ENCODE results near the gene ATG7.
A peak's percentile ranks its signal among the peaks of the same experiment; 100 is the strongest.
"Not testable (repeated sequence)": the region's sequence is repeated elsewhere in the genome, so short reads cannot be mapped to it uniquely, and the experiment has no call there.

Gene ATG7

DNA sequence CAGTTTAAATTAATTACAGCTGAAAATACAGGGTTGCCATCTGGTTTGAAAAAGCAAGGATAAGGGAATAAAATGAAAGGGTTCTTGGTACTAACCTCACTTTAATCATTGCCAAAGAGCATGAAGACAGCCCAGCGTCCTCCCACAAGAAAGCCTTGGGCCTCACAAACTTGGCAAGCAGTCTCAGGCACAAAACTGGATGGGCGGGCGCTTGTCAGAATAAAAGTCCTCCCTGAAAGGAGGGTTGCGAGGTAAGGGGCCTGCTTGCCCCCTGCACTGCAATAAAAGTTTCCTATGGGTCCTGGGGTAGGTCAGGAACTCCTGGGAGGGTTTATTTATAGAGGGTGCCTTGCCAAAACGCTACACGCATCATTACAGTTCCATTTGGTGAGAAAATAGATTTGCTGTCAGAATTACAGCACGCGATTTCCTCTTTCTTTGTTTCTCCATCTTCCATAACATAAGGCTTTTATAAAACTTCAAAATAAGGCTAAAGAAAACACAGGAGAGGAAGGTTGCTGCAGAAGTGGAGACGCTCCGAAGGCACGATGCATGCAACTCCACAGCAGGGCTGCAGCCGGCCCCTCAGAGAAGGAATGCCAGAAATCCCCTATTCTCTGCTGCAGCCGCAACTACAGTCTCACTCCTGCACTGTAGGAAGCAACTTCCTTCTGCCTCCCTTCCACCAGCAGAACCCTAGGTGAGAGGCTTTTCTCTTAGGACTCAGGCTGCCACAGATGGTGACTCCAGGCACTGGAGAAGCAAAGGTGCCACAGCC, 310.2 kb downstream of the ATG7 start:
- Mint-ChIP-seq H3K4me3 (peak overlapping the region; percentile 50 to 69), H3K36me3 (peaks cover 17 to 29% of the 10 kb centered on the region in 2 donors), H3K4me1 (peaks cover 30 to 48% of the 10 kb centered on the region in 2 donors), H3K27ac (no peak overlapping the region), H3K27me3 (no peaks in the 10 kb centered on the region), H3K9me3 (no peaks in the 10 kb centered on the region)
- DNase-seq: no peak
- ATAC-seq (replicated peaks): peak; percentile 50 to 51

DNA sequence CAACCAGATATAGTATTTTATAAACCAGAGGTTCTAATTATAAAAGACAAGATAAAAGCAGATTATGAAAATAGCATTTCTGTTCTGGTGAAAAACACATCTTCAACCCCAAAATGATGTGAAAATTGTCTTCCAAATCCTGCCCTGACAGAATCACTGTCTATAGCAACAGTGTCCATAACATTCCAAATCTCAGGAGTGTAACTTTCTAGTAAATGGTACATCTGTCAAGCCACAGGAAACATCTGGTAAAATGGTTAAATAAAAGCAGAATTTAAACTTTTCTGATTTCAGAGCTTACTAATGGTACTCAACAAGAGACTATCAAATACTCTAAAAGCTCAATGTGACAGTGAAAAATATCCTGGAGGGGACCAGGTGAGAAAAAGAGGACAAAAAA, 311.0 kb downstream of the ATG7 start:
- Mint-ChIP-seq H3K4me1 (peaks cover 33 to 55% of the 10 kb centered on the region in 2 donors), H3K36me3 (peaks cover 16 to 33% of the 10 kb centered on the region in 2 donors), H3K9me3 (no peaks in the 10 kb centered on the region), H3K27me3 (no peaks in the 10 kb centered on the region), H3K4me3 (no peak overlapping the region), H3K27ac (no peak overlapping the region)
- ATAC-seq (replicated peaks): no peak
- no peak for DNase-seq

DNA sequence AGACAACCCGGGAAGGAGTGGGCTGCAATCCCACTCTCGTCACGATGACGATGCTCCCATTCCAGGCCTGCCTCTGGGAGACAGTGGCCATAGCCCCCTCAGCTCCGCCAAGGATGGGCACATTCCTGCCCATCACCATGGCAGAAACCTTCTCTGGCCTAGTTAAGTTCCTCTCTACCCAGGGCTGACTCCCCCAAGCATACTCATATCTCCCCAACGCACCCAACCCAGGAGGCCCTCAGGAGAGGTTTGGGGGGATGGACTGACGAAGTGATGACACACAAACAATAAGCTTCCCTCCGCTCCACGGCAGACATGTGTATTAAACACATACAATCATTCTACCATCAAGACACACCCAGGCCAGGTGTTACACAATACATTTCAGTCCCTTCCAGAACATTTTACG, 311.4 kb downstream of the ATG7 start:
- Mint-ChIP-seq H3K4me3 (no peak overlapping the region), H3K36me3 (peaks cover 18 to 37% of the 10 kb centered on the region in 2 donors), H3K27ac (no peak overlapping the region), H3K4me1 (peaks cover 36 to 59% of the 10 kb centered on the region in 2 donors), H3K27me3 (no peaks in the 10 kb centered on the region), H3K9me3 (no peaks in the 10 kb centered on the region)
- ATAC-seq (replicated peaks): no peak
- DNase-seq: no peak

DNA sequence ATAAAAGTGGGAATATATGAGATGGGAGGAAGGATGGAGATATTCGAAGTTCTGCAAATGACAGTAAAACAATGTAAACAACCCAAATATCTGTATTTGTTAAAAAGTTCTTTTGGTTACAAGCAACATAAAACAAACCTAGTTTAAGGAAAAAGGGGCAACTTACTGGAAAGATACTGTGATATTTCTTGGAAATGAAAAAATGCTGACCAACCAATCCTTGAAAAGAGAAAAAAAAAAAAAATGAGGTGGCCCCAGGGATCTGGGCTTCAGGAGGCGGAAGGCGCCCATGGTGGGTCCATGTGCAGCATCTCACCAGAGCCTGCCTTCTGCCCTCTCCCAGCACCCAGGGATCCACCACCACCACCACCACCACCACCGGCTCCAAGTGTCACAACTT, 312.4 kb downstream of the ATG7 start:
- Mint-ChIP-seq H3K36me3 (peaks cover 20 to 44% of the 10 kb centered on the region in 2 donors), H3K27ac (no peak overlapping the region), H3K4me3 (no peak overlapping the region), H3K4me1 (peaks cover 41 to 65% of the 10 kb centered on the region in 2 donors), H3K9me3 (no peaks in the 10 kb centered on the region), H3K27me3 (no peaks in the 10 kb centered on the region)
- DNase-seq (no peak), ATAC-seq (replicated peaks) (no peak)

DNA sequence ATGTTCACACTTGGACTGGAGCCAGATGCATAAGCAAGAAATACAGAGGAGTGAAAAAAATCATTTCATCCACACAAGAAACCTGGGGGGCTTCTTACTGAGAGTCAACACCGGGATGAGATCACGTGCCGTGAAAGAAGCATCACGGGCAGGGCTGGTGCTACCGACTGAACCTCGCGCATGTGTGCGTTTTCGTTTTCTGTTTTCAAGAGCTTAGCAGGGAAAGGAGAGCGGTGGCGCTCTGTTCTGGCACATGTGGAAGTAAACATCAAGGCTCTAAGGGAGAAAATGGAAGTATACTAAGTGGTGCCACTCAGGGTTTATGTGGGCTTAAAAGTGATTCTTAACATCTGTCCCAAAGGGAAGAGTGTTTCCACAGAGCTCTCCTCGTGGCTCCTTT, 315.6 kb downstream of the ATG7 start:
- peaks cover 34 to 58% of the 10 kb centered on the region in 2 donors for H3K4me1 Mint-ChIP-seq
- H3K27ac Mint-ChIP-seq: no peak overlapping the region
- H3K4me3 Mint-ChIP-seq: no peak overlapping the region

DNA sequence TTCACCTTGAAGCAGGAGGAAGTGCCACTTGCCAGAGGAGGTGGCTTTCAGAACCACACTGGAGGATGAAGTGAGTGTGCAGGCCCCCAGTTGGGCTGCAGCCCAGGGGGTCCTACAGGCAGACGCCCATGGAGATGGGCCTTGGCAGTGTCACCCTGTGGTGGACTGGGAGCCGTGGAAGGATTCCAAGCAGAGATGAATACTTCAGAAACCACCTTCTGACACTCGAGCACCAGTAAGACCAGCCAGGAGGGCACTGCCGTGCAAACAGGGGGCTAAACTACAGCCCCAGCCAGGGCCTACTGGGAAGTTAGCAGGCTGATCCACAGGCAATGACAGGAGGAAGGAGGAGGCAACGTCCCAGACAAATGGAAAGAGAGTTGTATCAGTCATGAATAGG, 316.1 kb downstream of the ATG7 start:
- Mint-ChIP-seq H3K27me3 (no peaks in the 10 kb centered on the region), H3K9me3 (no peaks in the 10 kb centered on the region), H3K27ac (peak overlapping the region; percentile 70), H3K4me3 (no peak overlapping the region), H3K4me1 (peaks cover 30 to 55% of the 10 kb centered on the region in 2 donors), H3K36me3 (peaks cover 13 to 34% of the 10 kb centered on the region in 2 donors)
- no peak for ATAC-seq (replicated peaks)
- no peak for DNase-seq

More for the DNA sequence above, 315.6 kb downstream of the ATG7 start:
- Mint-ChIP-seq H3K9me3 (no peaks in the 10 kb centered on the region), H3K36me3 (peaks cover 13 to 34% of the 10 kb centered on the region in 2 donors), H3K27me3 (no peaks in the 10 kb centered on the region)
- ATAC-seq (replicated peaks) (no peak), DNase-seq (no peak)

DNA sequence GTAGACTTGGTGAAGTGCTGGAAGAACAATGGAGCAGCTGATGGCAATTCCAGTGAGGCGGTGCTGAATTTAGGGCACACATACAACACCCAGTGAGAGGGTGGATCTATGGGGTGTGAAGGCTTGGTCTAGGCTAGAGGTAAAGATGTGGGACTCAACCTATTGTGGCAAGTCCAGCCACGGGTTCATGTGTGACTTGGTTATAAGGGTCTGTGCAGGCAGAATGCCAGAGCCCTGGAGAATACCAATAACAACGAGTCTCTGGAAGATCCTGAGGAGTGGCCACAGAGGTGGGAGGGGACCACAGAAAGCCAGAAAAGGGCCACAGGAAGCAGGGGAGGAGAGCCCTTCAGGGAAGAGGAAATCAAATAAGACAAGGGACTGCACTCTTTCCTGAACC, 316.6 kb downstream of the ATG7 start:
- Mint-ChIP-seq H3K9me3 (no peaks in the 10 kb centered on the region), H3K27me3 (no peaks in the 10 kb centered on the region), H3K4me3 (no peak overlapping the region), H3K27ac (no peak overlapping the region), H3K4me1 (peaks cover 28 to 55% of the 10 kb centered on the region in 2 donors), H3K36me3 (peaks cover 13 to 34% of the 10 kb centered on the region in 2 donors)
- ATAC-seq (replicated peaks) (no peak), DNase-seq (no peak)

DNA sequence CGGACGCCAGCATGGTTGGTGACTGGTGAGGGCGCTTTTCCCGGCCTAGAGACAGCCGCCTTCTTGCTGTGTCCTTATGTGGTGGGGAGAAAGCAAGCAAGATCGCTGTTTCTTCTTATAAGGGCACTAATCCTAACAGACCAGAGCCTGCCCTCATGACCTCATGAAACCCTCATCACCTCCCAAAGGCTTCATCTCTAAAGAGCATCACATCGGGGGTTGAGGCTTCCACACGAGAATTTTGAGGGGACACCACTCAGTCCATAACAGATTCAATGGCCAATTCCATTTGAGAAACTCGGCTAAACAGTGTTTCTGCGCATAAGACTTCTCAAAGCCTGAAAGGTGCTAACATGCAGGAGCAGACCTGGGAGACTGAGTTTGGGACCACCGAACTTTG, 317.5 kb downstream of the ATG7 start:
- H3K9me3 Mint-ChIP-seq: no peaks in the 10 kb centered on the region
- H3K27ac Mint-ChIP-seq: no peak overlapping the region
- DNase-seq (no peak), ATAC-seq (replicated peaks) (no peak)
- H3K36me3 Mint-ChIP-seq: peaks cover 13 to 32% of the 10 kb centered on the region in 2 donors
- H3K27me3 Mint-ChIP-seq: no peaks in the 10 kb centered on the region
- peaks cover 27 to 45% of the 10 kb centered on the region in 2 donors for H3K4me1 Mint-ChIP-seq
- no peak overlapping the region for H3K4me3 Mint-ChIP-seq

DNA sequence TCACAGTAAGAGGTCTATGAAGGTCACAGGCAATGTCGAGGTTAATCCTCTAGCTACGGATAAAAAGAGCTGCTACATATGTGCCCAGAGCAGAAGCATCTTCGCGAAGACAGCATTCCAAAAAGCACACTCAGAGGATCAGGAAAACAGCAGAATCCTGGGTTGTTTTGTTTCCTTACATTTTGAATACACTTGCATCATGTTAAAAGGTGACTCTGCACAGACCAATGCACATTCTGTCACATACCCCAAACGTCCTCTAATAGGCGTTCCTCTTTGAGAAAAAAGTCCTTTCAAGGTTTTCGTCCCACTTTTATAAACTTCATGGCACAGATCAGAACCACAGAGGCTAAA, 318.8 kb downstream of the ATG7 start:
- no peaks in the 10 kb centered on the region for H3K27me3 Mint-ChIP-seq
- no peak overlapping the region for H3K27ac Mint-ChIP-seq
- DNase-seq (no peak), ATAC-seq (replicated peaks) (no peak)
- H3K4me1 Mint-ChIP-seq: peaks cover 26 to 32% of the 10 kb centered on the region in 2 donors
- H3K36me3 Mint-ChIP-seq: peaks cover 12 to 35% of the 10 kb centered on the region in 2 donors
- H3K9me3 Mint-ChIP-seq: peaks cover 0 to 2% of the 10 kb centered on the region in 2 donors
- no peak overlapping the region for H3K4me3 Mint-ChIP-seq

DNA sequence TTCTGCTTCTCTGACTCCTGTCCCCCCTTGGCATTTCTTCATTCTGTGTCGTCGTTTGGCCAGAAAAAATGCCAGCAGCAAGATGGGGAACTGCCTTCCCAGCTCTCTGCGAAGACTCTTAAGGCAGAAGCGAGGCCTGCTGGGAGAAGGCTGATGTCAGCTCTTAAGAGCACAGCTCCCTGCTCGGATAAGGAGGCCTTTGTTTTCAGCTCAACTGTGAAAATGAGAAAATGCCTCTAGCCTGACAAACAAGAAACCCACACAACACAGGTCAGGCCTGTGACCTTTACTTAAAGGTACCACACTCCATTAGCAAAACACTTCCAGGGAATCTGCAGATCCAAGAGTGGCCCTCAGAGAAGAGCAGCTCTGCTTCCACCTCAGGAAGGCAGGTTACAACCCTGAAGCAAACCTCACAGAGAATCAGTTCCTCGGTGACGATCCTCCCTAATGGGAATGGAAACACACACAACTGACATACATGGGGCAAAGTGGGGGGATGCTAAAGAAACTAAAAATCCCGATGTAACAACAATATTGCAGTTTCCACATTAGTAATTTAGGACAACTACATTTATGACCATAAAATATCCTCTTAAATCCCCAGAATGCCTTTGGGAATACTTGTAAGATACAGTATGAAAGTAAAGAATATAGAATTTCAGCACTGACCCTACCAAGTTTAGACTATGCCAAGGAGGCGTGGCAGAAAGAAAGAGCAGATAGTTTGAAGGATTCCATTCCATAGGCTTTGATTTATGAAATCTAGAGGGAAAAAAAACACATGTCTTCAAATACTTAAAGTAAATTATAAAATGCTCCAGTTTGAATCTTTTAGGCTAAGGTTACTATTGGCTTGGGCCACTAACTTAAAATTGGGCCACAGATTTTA, 319.4 kb downstream of the ATG7 start:
- Mint-ChIP-seq H3K27me3 (no peaks in the 10 kb centered on the region), H3K4me1 (peaks cover 25 to 32% of the 10 kb centered on the region in 2 donors), H3K36me3 (peaks cover 15 to 37% of the 10 kb centered on the region in 2 donors), H3K4me3 (no peak overlapping the region), H3K9me3 (peaks cover 0 to 2% of the 10 kb centered on the region in 2 donors), H3K27ac (no peak overlapping the region)
- DNase-seq (no peak), ATAC-seq (replicated peaks) (no peak)

DNA sequence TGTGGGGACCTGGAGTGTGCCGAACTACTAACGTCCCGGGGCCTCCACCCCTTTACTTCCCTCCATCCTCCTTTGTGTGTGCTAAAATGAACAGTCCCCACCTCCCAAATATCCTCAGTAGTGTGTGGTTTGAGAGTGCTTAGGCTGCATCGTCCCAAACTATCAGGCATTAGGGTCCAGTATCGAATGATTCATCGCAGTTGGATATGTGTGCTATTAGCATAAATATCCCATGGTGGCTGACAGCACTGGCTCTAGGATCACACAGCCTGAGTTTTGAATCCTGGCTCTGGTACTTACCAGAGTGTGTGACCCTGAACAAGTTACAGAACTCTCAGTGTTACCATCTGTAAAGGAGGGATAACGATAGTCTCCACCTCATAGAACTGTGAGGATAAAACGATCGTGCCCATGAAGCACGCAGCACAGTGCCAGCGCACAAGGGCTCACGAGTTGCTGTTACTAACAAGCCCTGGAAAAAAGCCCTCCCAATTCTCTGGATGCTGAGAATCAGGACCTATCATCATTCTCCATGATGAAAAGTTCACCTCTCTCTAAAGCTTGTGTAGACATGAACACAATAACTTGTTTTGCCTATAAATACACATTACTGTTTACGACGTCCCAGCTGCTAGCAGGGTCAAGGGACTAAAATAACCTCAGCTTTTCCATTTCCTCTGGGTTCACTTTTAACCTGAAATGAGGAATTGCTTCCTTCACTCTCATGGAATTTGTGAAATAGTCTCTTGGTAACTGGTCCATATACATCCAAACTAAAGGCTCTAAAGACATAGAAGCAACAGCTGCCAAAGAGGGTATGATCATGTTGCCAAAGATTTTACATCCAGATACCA, 320.5 kb downstream of the ATG7 start:
- Mint-ChIP-seq H3K36me3 (peaks cover 22 to 42% of the 10 kb centered on the region in 2 donors), H3K4me1 (peaks cover 22 to 32% of the 10 kb centered on the region in 2 donors), H3K27me3 (no peaks in the 10 kb centered on the region), H3K9me3 (peaks cover 0 to 2% of the 10 kb centered on the region in 2 donors), H3K27ac (no peak overlapping the region), H3K4me3 (no peak overlapping the region)
- ATAC-seq (replicated peaks) (no peak), DNase-seq (no peak)

DNA sequence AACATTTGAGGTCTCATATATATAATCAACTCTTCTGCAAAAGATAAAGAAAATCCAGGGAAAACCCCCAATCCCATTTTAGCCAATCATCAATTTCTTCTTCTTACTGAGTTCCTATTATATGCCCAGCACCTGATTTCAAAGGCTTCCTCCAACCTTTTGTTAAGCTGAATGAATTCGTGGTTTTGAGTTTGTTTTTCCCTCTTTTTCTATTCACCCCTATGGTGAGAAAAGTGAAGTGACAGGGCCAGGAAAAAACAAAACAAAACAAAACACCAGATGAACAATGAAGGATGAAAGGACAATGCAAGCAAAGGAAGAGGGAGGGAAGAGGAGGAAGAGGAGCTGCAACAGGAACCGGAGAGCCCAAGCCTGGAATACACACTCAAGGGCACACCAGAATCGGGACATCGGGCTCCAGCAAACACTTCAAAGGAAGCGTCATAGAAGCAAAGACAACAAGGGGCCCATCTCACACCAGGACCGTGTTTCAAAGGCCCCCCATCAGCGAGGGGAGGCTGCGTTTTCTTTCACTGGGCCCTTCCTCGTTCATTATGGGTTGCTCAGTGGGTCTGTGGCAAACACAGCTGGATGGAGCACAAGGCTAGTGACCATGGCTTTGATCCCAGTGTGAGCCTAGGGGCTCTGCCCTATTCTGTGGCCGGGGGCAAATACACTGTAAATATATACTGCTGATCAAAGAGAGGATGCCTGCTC, 321.3 kb downstream of the ATG7 start:
- H3K36me3 Mint-ChIP-seq: peaks cover 24 to 40% of the 10 kb centered on the region in 2 donors
- H3K27ac Mint-ChIP-seq: no peak overlapping the region
- no peak overlapping the region for H3K4me3 Mint-ChIP-seq
- peaks cover 16 to 32% of the 10 kb centered on the region in 2 donors for H3K4me1 Mint-ChIP-seq
- no peaks in the 10 kb centered on the region for H3K27me3 Mint-ChIP-seq
- DNase-seq (no peak), ATAC-seq (replicated peaks) (no peak)
- H3K9me3 Mint-ChIP-seq: peaks cover 0 to 2% of the 10 kb centered on the region in 2 donors

DNA sequence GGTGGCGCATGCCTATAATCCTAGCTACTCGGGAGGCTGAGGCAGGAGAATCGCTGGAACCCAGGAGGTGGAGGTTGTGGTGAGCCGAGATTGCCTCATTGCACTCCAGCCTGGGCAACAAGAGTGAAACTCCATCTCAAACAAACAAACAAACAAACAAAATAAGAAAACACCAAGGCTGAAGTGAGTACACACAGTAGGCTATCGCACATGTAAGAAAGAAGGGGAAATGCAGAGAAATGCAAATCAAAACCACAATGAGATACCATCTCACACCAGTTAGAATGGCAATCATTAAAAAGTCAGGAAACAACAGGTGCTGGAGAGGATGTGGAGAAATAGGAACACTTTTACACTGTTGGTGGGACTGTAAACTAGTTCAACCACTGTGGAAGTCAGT, 322.8 kb downstream of the ATG7 start:
- H3K27me3 Mint-ChIP-seq; DNase-seq; H3K27ac Mint-ChIP-seq; H3K4me3 Mint-ChIP-seq; H3K9me3 Mint-ChIP-seq; ATAC-seq (replicated peaks): not testable (repeated sequence)
- Mint-ChIP-seq H3K4me1 (peaks cover 11 to 30% of the 10 kb centered on the region in 2 donors), H3K36me3 (peaks cover 21 to 38% of the 10 kb centered on the region in 2 donors)
